ENCODE data around the gene RAB6B. TPM values are rescaled to one million over a fixed set of nuclear protein-coding genes. Genes with fewer than 3 reads are reported as not detected.

RAB6B gene
- total RNA-seq, 1 donor, result 0.72 TPM

GRCh38 chr3:133928903-133929607 lies 33.4 kb upstream of the RAB6B start:
- H4K20me1 ChIP-seq (ENCODE audit: insufficient read depth, low read length), result no peaks in the 10 kb centered on the region
- no peaks in the 10 kb centered on the region for H3K36me3 ChIP-seq (ENCODE audit: insufficient read depth, low read length)
- H3K4me3 ChIP-seq (ENCODE audit: insufficient read depth, low read length), result no peak overlapping the region
- TF ChIP-seq, protein P1, sequence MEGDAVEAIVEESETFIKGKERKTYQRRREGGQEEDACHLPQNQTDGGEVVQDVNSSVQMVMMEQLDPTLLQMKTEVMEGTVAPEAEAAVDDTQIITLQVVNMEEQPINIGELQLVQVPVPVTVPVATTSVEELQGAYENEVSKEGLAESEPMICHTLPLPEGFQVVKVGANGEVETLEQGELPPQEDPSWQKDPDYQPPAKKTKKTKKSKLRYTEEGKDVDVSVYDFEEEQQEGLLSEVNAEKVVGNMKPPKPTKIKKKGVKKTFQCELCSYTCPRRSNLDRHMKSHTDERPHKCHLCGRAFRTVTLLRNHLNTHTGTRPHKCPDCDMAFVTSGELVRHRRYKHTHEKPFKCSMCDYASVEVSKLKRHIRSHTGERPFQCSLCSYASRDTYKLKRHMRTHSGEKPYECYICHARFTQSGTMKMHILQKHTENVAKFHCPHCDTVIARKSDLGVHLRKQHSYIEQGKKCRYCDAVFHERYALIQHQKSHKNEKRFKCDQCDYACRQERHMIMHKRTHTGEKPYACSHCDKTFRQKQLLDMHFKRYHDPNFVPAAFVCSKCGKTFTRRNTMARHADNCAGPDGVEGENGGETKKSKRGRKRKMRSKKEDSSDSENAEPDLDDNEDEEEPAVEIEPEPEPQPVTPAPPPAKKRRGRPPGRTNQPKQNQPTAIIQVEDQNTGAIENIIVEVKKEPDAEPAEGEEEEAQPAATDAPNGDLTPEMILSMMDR (IDR thresholded peaks at IDR 0.05; ENCODE audit: extremely low read depth, low read depth, low read length), result no peak
- no peak overlapping the region for H2AFZ ChIP-seq (ENCODE audit: low read length)
- peaks cover 11% of the 10 kb centered on the region for H3K4me1 ChIP-seq (ENCODE audit: insufficient read depth, low read length)
- peaks cover 8% of the 10 kb centered on the region for H3K27me3 ChIP-seq (ENCODE audit: insufficient read depth, low read length)
- no peaks in the 10 kb centered on the region for H3K79me2 ChIP-seq (ENCODE audit: insufficient read depth, low read length)
- no peaks in the 10 kb centered on the region for H3K9me3 ChIP-seq (ENCODE audit: low read depth, low read length)
- H3K27ac ChIP-seq (ENCODE audit: low read depth, low read length), result no peak overlapping the region
- H3K4me2 ChIP-seq (ENCODE audit: insufficient read depth, low read length), result no peak overlapping the region
- DNase-seq (ENCODE audit: insufficient read length, low spot score, missing footprints), result peak; percentile 61

DNA sequence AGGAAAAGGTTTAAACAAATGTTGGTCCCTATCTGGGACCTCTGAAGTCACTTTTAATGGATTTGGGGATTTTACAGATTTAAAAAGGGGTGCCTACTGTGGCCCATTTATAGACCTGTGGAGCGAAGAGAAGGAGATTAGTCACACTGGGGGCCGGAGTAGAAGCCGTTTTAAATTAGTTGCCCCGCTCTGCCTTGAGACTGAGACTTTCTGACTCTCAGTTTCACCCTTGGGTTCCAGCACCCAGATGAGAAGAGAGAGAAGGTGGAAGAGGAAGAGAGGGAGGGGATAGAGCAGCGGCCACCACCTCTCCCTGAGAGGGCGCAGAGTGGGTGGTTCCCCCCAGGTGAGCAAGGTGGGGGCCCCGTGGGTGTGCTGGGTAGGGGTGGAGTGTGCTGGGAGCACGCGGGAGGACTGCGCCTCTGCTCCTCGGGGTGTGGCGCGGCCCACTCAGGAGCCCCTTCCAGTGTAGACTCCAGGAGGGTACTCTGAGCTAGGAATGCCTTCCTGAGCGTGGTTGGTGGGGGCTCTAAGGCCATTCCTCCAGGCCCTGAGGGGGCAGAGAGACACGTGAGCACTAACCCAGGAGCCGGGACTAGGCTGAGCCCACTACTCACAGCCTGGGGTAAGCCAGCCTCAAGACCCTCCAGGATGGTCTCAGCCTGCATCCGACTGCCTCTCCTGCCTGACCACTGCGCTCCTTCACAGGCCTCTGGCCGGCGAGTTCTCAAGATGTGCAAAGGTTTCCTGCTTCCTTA lies 32.6 kb upstream of the RAB6B start:
- DNase-seq (ENCODE audit: insufficient read length, low spot score, missing footprints), result peak; percentile 26
- peaks cover 8% of the 10 kb centered on the region for H3K27me3 ChIP-seq (ENCODE audit: insufficient read depth, low read length)
- TF ChIP-seq, protein P1 (IDR thresholded peaks at IDR 0.05; ENCODE audit: extremely low read depth, low read depth, low read length), result no peak
- H2AFZ ChIP-seq (ENCODE audit: low read length), result no peak overlapping the region
- H3K9me3 ChIP-seq (ENCODE audit: low read depth, low read length), result no peaks in the 10 kb centered on the region
- H3K4me1 ChIP-seq (ENCODE audit: insufficient read depth, low read length), result peaks cover 16% of the 10 kb centered on the region
- H4K20me1 ChIP-seq (ENCODE audit: insufficient read depth, low read length), result no peaks in the 10 kb centered on the region
- no peaks in the 10 kb centered on the region for H3K79me2 ChIP-seq (ENCODE audit: insufficient read depth, low read length)
- no peak overlapping the region for H3K27ac ChIP-seq (ENCODE audit: low read depth, low read length)
- peak overlapping the region; percentile 73 for H3K4me3 ChIP-seq (ENCODE audit: insufficient read depth, low read length)
- H3K36me3 ChIP-seq (ENCODE audit: insufficient read depth, low read length), result no peaks in the 10 kb centered on the region
- H3K4me2 ChIP-seq (ENCODE audit: insufficient read depth, low read length), result peak overlapping the region; percentile 77

DNA sequence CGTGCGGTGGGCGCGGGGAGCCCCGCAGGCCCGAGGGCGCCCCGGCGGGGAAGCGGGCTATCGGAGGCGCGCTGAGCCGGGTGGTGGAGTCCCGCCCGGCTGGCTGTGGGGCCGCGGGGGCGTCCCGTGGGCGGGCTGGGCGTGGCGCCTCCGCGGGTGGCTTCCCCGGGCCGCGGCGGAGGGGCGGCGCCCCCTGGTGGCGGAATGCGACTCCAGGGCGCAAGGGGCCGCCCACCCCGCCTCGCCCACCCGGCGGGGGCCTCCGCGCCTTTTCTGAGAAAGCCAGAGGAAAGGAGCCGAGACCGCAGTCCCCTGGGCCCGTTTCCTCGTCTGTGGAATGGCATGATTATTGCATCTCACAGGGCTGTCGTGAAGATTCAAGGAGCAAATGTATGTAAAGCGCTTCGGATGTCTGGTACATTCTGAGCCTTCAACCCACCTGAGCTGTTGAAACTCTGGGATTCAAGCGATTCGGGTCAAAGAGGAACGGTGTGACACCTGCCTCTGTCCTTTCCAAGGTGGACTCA lies 31.9 kb upstream of the RAB6B start:
- H3K4me3 ChIP-seq (ENCODE audit: insufficient read depth, low read length), result peak overlapping the region; percentile 73
- no peaks in the 10 kb centered on the region for H3K36me3 ChIP-seq (ENCODE audit: insufficient read depth, low read length)
- peaks cover 16% of the 10 kb centered on the region for H3K4me1 ChIP-seq (ENCODE audit: insufficient read depth, low read length)
- H3K4me2 ChIP-seq (ENCODE audit: insufficient read depth, low read length), result peak overlapping the region; percentile 77
- H3K27me3 ChIP-seq (ENCODE audit: insufficient read depth, low read length), result peaks cover 8% of the 10 kb centered on the region
- no peaks in the 10 kb centered on the region for H3K9me3 ChIP-seq (ENCODE audit: low read depth, low read length)
- no peaks in the 10 kb centered on the region for H3K79me2 ChIP-seq (ENCODE audit: insufficient read depth, low read length)
- no peaks in the 10 kb centered on the region for H4K20me1 ChIP-seq (ENCODE audit: insufficient read depth, low read length)
- peak; percentile 96 for DNase-seq (ENCODE audit: insufficient read length, low spot score, missing footprints)
- peak overlapping the region; percentile 88 for H2AFZ ChIP-seq (ENCODE audit: low read length)
- no peak overlapping the region for H3K27ac ChIP-seq (ENCODE audit: low read depth, low read length)
- TF ChIP-seq, protein P1 (IDR thresholded peaks at IDR 0.05; ENCODE audit: extremely low read depth, low read depth, low read length), result peak; percentile 41

Data from osteoblast (primary cell).